GM19467 (cell line): ENCODE measurements around the gene DOC2B.
"Not testable (repeated sequence)": the region's sequence is repeated elsewhere in the genome, so short reads cannot be mapped to it uniquely, and the experiment has no call there.

Experiments used
- ATAC-seq: cut with Tn5 transposase; IDR thresholded peaks from one replicate; pipeline ENCODE4 v1.9.1; 2021; ENCODE audit warnings: mild to moderate bottlenecking, moderate library complexity; ENCODE audit not compliant: unreplicated experiment

DOC2B gene

DNA sequence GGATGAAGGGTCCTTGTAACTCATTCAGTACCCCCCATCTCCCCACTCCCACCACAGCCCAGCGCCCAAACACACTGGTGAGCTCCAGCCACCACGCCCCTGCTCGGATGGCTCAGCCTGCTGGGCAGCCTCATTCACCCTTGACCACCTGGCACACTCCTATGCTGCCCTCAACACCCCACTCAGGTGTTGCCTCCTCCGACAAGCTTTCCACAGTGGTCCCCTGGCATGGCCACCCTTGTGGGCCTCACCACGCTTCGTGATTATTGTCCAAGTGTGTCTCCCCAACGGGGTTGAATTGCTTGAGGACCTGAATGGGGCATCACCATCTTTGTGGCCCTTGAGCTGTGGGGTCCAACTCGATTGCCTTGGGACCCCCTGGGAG lies 12.0 kb upstream of the DOC2B start:
- ATAC-seq, result no peak

DNA sequence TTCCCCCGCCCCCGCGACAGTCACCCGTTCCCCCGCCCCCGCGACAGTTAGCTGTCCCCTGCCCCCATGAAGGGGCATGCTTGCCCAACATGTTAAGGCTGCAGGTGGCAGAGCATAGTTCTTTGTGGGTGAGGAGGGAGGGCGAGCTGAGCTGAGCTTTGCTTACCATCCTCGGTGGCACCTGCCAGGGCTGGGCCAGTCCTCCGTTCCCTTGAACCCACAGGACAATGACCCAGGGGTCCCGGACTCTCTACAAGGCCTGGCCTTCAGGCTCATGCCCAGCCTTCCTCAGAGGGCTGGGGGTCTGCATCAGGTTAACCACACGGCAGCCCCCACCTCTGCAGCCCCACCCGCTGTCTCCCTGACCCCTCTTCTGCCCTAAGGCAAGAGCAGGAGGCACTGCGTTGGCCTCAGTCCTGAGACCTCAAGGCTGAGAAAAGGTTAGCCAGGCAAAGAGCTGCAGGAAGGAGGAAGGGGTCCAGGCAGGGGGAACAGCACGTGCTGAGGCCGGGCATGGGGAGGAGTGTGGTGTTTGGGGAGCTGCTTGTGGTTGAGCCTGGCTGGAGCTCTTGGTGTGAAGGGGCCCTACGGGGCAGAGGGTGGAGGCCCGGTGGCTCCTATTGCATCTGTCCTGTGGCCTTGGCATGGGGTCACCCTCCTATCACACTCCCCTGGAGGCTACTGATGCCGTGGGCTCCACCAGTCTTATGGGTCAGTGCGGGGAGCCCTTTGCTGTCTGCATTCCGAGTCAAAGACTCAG lies 11.4 kb upstream of the DOC2B start:
- ATAC-seq, result no peak

DNA sequence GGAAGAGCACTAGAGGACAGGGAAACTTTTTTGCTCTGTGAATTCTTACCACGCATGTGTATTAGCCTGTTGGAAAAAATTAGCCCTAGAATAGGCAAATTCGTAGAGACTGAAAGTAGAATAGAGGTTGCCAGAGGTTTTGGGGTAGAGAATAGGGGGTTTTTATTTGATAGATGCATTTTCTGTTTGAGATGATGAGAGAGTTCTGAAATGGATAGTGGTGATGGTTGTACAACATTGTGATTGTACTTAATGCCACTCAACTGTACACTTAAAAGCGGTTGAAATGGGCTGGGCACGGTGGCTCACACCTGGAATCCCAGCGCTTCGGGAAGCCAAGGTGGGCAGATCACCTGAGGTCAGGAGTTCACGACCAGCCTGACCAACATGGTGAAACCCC lies 8.0 kb upstream of the DOC2B start:
- ATAC-seq, result no peak

DNA sequence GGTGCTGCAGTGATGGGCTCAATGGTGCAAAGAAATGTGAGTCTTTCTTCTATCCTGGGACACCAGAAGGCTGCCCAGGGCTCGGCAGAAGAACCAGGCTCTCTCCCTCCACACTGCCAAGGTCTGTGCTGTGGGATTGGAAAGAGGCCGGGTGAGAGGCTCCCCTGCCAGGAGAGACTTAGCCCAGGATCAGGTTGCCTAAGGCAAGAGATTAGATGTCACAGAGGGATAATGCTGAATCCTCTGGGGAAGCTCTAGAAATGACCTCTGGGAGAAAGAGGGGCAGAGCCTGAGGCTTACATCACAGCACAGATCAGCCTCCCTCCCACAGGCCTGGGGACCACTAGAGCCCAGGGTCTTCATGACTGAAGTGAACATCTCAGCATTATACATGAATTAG lies 5.7 kb upstream of the DOC2B start:
- ATAC-seq, result no peak

DNA sequence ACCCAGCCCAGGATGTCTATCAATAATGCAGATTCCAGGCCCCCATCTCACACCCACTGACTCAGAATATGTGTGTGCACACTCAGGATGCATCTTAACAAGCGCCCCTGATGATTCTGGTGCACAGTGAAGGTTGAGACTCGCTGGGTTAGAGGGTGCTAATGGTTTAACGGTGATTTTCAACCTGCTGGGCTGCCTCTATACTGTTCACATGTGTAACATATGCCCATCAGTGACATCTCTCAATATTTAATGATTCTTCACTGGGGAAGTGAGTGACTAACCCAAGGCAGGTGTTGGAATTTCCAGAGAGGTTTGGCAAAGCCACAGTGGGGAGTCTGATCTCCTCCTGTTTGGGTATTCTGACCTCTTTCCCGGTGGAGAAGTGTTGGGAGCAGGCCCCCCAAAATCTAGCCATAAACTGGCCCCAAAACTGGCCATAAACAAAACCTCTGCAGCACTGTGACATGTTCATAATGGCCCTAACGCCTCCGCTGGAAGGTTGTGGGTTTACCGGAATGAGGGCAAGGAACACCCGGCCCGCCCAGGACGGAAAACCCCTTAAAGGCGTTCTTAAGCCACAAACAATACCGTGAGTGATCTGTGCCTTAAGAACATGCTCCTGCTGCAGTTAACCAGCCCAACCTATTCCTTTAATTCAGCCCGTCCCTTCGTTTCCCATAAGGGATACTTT lies 4.1 kb upstream of the DOC2B start:
- ATAC-seq, result no peak

- no peak for ATAC-seq
Observed at GRCh38 chr17:183021-183420, 1.6 kb upstream of the DOC2B start.

DNA sequence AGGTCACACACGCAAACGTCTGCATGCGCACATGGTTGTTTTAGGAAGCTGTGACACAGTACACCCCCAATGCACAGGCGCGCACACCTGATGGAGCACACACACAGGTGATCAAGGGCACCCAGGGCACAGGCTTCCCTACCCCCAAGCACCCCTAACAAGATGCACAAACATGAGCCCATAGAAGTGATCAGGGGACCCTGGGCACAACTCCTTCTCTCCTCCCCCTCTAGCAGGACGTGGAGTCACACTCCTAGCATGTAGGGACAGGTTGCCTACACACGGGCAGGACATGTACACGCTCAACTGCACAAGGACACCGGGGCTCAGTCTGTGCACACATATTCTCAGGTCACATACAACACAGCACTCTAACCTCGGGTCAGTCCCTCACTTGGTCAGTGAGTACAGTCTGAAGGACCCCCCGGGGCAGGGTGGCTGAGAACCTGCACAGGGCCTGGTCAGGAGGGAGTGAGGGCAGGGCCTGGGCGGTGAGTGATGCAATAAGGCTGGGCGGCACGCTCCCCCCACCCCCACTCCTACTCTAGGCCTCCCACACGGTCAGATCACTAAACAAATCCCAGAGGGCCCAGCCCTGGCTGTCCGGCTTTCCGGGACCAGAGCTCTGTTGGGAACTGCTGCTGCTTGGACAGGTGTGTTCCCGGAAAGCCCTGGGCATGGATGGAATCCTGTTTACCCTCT lies 751 bp upstream of the DOC2B start:
- no peak for ATAC-seq

DNA sequence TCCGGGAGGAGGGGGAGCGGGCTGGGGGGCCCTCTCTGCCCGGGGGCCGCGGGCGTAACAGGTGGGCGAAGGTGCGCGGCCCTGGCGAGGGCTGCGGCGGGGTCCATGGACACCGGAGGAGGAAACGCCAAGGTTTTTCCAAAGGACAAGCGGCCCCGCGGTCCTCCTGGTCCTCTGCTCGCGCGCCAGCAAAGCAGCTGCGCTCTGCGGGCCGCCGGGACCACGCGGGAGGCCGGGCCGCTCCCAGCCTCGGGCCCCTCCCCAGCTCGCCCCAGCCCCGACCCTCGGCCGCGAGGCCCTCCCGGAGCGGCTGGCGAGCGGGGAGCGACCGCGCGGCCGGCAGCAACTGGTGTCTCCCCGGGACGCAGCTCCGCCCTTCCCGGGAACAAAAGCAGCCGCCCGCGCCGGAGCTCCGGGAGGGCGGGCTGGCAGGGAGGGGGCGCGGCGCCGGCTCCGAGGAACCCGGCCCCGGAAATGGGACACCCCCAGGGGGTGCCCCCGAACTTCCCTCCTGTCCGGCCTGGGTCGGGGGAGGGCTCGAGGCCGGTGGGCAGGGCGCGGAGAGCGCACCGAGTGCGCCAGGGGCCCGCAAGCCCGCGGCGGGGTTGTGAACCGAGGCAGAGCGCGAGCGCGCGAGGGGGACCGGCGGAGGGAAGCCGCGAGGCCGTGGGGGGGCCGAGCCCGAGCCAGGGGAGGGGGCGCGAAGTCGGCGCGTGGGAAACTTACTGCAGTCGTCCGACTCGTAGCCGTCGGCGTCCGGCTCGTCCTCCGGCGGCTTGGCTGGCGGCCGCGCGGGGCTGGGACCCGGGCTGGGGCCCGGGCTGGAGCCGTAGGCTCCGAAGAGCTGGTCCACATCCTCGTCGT lies 837 bp downstream of the DOC2B start:
- ATAC-seq, result no peak

DNA sequence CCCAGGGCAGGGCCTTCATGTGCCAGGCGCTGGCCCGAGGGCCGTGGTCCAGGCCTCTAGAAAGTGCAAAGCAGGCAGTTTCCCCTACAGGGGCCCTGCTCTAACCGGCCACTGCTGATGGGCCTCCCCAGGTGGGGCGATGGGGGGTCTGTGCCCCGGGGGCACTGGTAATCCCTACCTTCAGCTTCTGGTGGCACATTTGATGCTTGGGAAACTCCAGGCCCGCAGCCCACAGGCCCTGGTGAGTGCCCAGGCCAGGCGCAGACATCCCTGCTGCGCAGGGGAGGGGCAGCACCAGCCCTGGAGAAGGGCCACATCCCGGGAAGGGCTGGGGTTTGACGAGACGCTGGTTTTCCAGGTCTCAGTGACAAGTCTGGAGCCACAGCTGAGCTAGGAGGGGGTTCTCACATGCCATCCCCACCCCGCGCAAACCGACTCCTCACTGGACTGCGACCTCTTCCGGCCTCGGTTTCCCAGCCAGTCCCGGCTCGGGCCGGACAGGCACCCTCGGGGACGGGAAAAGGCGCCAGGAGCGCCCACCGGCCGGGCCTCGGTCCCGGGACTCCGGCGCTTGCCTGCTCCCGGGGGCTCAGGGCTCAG lies 1.6 kb downstream of the DOC2B start:
- no peak for ATAC-seq

DNA sequence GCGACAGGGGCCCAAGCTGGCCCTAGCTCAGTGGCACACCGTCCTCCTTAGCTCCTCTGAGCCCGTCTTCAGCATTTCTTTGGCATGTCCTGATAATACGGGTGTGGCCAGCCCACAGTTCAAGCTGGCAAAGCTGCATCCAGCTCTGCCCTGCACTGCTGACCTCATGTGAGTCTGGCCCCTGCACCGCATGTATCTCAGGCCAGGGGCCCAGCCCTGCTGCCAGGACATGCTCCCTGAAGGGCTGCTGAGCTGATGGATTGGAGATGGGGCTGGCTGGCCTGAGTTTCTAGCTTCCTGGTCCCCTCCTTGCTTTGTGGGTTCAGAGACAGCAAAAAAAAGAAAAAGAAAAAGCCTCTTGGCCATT lies 2.4 kb downstream of the DOC2B start:
- no peak for ATAC-seq

DNA sequence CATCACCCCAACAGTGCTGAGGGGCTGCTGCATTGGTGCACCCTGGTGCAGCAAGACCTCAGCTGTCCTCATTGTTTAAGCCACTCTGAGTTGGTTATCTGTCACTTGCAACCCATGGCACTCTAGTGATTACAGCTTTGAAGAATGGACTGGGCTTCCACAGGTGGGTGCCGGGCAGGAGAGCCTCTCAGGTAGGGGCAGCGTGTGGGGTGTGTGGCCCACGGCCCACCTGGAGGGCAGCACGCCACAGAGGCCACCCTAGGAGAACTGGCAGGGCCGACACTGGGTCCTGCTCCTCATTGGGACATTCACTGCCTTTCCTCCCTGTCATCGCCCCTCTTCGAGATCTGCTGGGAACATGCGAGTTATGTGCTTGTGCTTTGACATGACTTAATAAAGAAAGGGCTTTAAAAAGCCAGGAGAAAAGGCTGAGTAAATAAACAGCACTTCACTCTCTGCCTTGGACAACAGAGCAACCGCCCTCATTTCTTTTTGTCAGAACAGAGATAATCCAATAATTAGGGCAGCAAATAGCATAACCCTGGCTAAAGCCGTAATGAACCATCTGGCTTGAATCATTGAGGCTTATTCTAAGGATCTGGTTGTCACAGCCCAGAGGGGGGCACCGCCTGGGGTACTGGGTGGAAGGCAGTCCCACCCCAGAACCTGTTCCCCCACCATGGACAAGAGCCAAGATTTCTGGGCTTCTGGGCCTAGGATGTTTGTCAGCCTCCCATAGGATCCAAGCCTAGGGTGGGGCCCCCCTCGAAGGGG lies 3.0 kb downstream of the DOC2B start:
- ATAC-seq, result no peak

DNA sequence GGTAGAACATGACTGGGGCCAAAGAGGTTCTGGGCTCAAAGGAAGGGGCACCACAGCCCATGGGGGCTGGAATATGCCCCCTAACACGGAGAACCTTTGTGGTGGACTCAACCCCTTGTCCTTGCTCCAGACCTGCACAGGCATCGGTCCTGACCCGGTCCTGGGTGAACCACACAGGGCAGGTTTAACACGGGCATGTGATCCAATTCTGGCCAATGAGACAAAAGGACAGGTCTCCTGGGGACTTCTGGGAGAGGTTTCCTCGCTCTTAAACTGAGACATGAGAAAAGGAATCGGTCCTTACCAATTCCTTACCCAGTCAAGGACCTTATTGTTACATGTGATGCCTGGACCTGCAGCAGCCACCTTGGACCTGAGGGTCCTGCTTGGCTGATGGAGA lies 3.7 kb downstream of the DOC2B start:
- ATAC-seq, result no peak

GRCh38 chr17:177155-177554 lies 4.3 kb downstream of the DOC2B start:
- ATAC-seq, result no peak

GRCh38 chr17:173166-173911 lies 8.1 kb downstream of the DOC2B start:
- ATAC-seq, result no peak

DNA sequence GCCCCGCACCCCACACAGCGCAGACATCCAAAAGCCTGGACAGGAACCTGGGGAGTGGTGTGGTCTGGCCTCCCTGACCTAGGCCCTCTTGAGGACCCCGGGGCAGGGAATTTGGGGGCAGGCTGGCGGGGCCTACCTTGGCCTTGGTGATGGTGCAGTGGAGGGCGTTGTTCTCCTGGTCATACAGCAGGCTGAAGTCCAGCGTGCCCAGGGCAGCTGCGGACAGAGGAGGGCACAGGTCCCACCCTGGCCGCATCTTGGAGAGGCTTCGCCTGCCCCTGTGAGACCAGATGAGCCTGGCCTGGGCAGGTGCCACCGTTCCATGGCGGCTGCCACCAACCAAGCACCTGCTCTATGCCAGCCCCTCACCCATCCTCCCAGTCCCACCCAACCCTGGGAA lies 9.0 kb downstream of the DOC2B start:
- no peak for ATAC-seq

DNA sequence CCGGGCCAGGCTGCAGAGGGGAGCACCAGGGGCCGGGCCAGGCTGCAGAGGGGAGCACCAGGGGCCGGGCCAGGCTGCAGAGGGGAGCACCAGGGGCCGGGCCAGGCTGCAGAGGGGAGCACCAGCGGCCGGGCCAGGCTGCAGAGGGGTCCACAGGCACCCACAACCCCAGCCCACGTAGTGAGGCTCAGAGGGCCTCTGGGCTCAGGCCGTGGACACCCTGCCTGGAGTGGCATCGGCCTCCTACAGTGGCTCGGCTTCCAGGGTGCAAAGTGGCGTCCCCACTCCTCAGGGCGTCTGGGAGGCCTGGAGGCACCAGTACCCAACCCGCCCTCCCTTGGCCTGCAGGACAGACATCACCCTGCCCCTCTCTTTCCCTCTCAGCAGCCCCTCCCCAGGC lies 9.6 kb downstream of the DOC2B start:
- ATAC-seq, result no peak

- ATAC-seq, result no peak
Observed at GRCh38 chr17:170130-170670, 11.2 kb downstream of the DOC2B start.

DNA sequence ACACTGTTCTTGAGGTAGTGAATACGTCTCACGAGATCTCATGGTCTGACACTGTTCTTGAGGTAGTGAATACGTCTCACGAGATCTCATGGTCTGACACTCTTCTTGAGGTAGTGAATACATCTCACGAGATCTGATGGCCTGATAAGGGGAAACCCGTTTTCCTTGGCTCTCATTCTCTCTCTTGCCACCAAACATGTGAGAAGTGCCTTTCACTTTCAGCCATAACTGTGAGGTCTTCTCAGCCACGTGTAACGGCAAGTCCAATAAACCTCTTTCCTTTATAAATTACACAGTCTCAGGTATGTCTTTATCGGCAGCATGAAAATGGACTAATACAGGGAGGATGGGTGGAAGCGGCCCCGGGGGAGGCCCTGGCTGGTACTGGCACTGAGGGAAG lies 12.8 kb downstream of the DOC2B start:
- not testable (repeated sequence) for ATAC-seq

- ATAC-seq, result no peak
Observed at GRCh38 chr17:165939-166338, 15.5 kb downstream of the DOC2B start.
